Transverse colon (tissue), 4 donors: Measurements from ENCODE around the gene C2CD4A. TPM values are rescaled to one million over a fixed set of nuclear protein-coding genes. Genes with fewer than 3 reads are reported as not detected.

Experiments
- DNase-seq: peaks from one replicate; pipeline ENCODE4 v3.0.0-alpha.2; 2019
- H3K27ac ChIP-seq, 4 donors: fragments of 200-600 bp; sonication (generic); 2 replicates each; pipeline ENCODE4 v1.5.1; 2016 to 2018; ENCODE audit warnings: inconsistent platforms in 4 of 4
- H3K27me3 ChIP-seq: fragments of 200-600 bp; sonication (generic); 2 replicates; pipeline ENCODE4 v1.5.1; 2017; ENCODE audit warnings: inconsistent platforms
- H3K36me3 ChIP-seq, 4 donors: fragments of 200-600 bp; sonication (generic); 2 replicates each; pipeline ENCODE4 v1.5.1; 2017 to 2019; ENCODE audit warnings: inconsistent platforms in 4 of 4
- H3K4me1 ChIP-seq, 4 donors: fragments of 200-600 bp; sonication (generic); 2 replicates each; pipeline ENCODE4 v1.5.1; 2017 to 2020; ENCODE audit warnings: inconsistent platforms in 4 of 4
- H3K4me3 ChIP-seq, 4 donors: fragments of 200-600 bp; sonication (generic); 1 replicate in 1 of 4; 2 replicates in 3 of 4; pipeline versions ENCODE4 v1.5.1 to v1.6.1; 2017 to 2019; ENCODE audit warnings: inconsistent platforms in 4 of 4
- H3K9me3 ChIP-seq, 2 donors: fragments of 200-600 bp; sonication (generic); 2 replicates each; pipeline ENCODE4 v1.5.1; 2017 to 2019; ENCODE audit warnings: inconsistent platforms in 2 of 2
- CTCF ChIP-seq, 5 experiments: fragments of 200-600 bp in 3 of 5; fragments of 450-650 bp in 2 of 5; sonication (generic) in 3 of 5; IDR thresholded peaks; 1 replicate in 2 of 5; 2 replicates in 3 of 5; pipeline ENCODE4 v1.5.1; 2016 to 2017; ENCODE audit warnings: antibody characterized with exemption in 5 of 5, inconsistent platforms in 3 of 5, mild to moderate bottlenecking in 2 of 5, moderate library complexity in 1 of 5
- EP300 ChIP-seq: sonication (generic); formaldehyde crosslinking; IDR thresholded peaks from one replicate; pipeline ENCODE4 v1.6.1; 2017; ENCODE audit warnings: antibody characterized with exemption, low read depth
- POLR2A ChIP-seq: fragments of 450-650 bp; IDR thresholded peaks from one replicate; pipeline ENCODE4 v1.6.1; 2016; ENCODE audit warnings: antibody characterized with exemption, mild to moderate bottlenecking, moderate library complexity
- POLR2AphosphoS5 ChIP-seq, 3 donors: sonication (generic); formaldehyde crosslinking; IDR thresholded peaks; one replicate each; pipeline ENCODE4 v1.6.1; 2016; ENCODE audit warnings: antibody characterized with exemption in 3 of 3
- WGBS, 2 donors: methylation state at CpG; one replicate each; pipeline ENCODE4 v1.1.5; 2018; ENCODE audit warnings: low coverage in 1 of 2; 5-methylcytosine and 5-hydroxymethylcytosine counted together
- in situ Hi-C, 4 donors: fragments of 200-750 bp; cut with MboI; loops; one replicate each; pipeline versions ENCODE4 v1.15.0 to v1.15.1; 2017; ENCODE audit warnings: low sequenced_read_pairs in 3 of 4, low pct_ligation_motif_present in 1 of 4, low pct_unique_long_range_greater_than_20kb in 1 of 4
- intact Hi-C: fragments of 100-400 bp; cut with DNase I; formaldehyde crosslinking; loops from one replicate; pipeline ENCODE4 v1.15.1; 2023; ENCODE audit warnings: low total_unique reads
- total RNA-seq, 4 donors: library from RNA; depleted of rRNA; stranded (reverse); fragments of >200 nt; gene quantifications; one replicate each; pipeline ENCODE4 v1.1.0, GENCODE V29; 2016

The C2CD4A gene
- total RNA-seq, 4 donors from 2014 or later: 0.14 to 2.8 (median 0.77) TPM

- DNase-seq: no peak
- Histone ChIP-seq H3K4me3 (no peak overlapping the region), H3K4me1 (peaks cover under 1 to 11% (median 10%) of the 10 kb centered on the region in 4 donors), H3K27me3 (no peaks in the 10 kb centered on the region), H3K9me3 (no peaks in the 10 kb centered on the region), H3K36me3 (no peaks in the 10 kb centered on the region), H3K27ac (no peak overlapping the region)
- 68 to 85% methylated on average over 4 to 5 of the region's 5 CpGs for WGBS, 2 donors
- in situ Hi-C loops: no loop called here
- intact Hi-C loops: no loop called here
- TF ChIP-seq POLR2A (no peak), EP300 (no peak), CTCF (IDR thresholded peaks at IDR 0.05) (no peak), POLR2AphosphoS5 (IDR thresholded peaks at IDR 0.05) (no peak)
Measured at GRCh38 chr15:62104846-62105245, 38.1 kb downstream of the C2CD4A start.

GRCh38 chr15:62105266-62105665, 38.5 kb downstream of the C2CD4A start:
- in situ Hi-C loops (no loop called here), intact Hi-C loops (no loop called here)
- Histone ChIP-seq H3K4me3 (no peak overlapping the region), H3K27me3 (no peaks in the 10 kb centered on the region), H3K36me3 (no peaks in the 10 kb centered on the region), H3K4me1 (peaks cover 5 to 15% (median 14%) of the 10 kb centered on the region in 4 donors), H3K9me3 (no peaks in the 10 kb centered on the region), H3K27ac (no peak overlapping the region)
- no peak for DNase-seq
- TF ChIP-seq POLR2AphosphoS5 (IDR thresholded peaks at IDR 0.05): no peak
- TF ChIP-seq EP300: no peak
- TF ChIP-seq CTCF (IDR thresholded peaks at IDR 0.05): no peak
- no peak for TF ChIP-seq POLR2A
- 84 to 91% methylated on average over 11 of the region's 11 CpGs for WGBS, 2 donors

GRCh38 chr15:62106096-62106495, 39.3 kb downstream of the C2CD4A start:
- Histone ChIP-seq H3K27ac (no peak overlapping the region), H3K36me3 (no peaks in the 10 kb centered on the region), H3K27me3 (no peaks in the 10 kb centered on the region), H3K4me1 (peaks cover 7 to 20% (median 16%) of the 10 kb centered on the region in 4 donors), H3K4me3 (no peak overlapping the region), H3K9me3 (no peaks in the 10 kb centered on the region)
- in situ Hi-C loops: no loop called here
- intact Hi-C loops: no loop called here
- DNase-seq: no peak
- 96% methylated on average over 3 of the region's 3 CpGs; no CpG with 5 or more reads in 1 of the 2 donors for WGBS, 2 donors
- TF ChIP-seq POLR2A: no peak
- TF ChIP-seq CTCF (IDR thresholded peaks at IDR 0.05): no peak
- no peak for TF ChIP-seq EP300
- TF ChIP-seq POLR2AphosphoS5 (IDR thresholded peaks at IDR 0.05): no peak

- no peak for DNase-seq
- no peaks in the 10 kb centered on the region for H3K9me3 ChIP-seq
- in situ Hi-C loops: no loop called here
- H3K27me3 ChIP-seq: no peaks in the 10 kb centered on the region
- peaks cover 7 to 25% (median 19%) of the 10 kb centered on the region in 4 donors for H3K4me1 ChIP-seq
- no peak overlapping the region for H3K27ac ChIP-seq
- H3K36me3 ChIP-seq: no peaks in the 10 kb centered on the region
- WGBS, 2 donors: 48 to 49% methylated on average over 2 of the region's 2 CpGs
- TF ChIP-seq POLR2AphosphoS5 (IDR thresholded peaks at IDR 0.05): no peak
- TF ChIP-seq POLR2A: no peak
- no peak for TF ChIP-seq EP300
- no peak for TF ChIP-seq CTCF (IDR thresholded peaks at IDR 0.05)
- intact Hi-C loops: no loop called here
- no peak overlapping the region for H3K4me3 ChIP-seq
Measured at GRCh38 chr15:62107571-62108121, 40.9 kb downstream of the C2CD4A start.
